Stimulated activated CD8-positive, alpha-beta memory T cell treated with anti-CD3 and anti-CD28 coated beads, Interleukin-2, amount 100 ng/mL, for 1 hour (primary cell): ENCODE data around the gene MAB21L3.

Experiments
- DNase-seq, 2 donors: peaks; one replicate each; pipeline ENCODE4 v3.0.0-alpha.2; 2020; ENCODE audit warnings: low read depth in 2 of 2

MAB21L3 gene

GRCh38 chr1:116164604-116165368 lies 53.6 kb downstream of the MAB21L3 start:
- DNase-seq = no peak

GRCh38 chr1:116165572-116165971 lies 54.4 kb downstream of the MAB21L3 start:
- no peak for DNase-seq

- DNase-seq = no peak
Observed at GRCh38 chr1:116166011-116166571, 54.9 kb downstream of the MAB21L3 start.

- no peak for DNase-seq
Observed at GRCh38 chr1:116166655-116167054, 55.5 kb downstream of the MAB21L3 start.

- no peak for DNase-seq
Observed at GRCh38 chr1:116167625-116168276, 56.6 kb downstream of the MAB21L3 start.

- DNase-seq = peak; percentile 67 to 73
Observed at GRCh38 chr1:116168277-116169032, 57.3 kb downstream of the MAB21L3 start.

- DNase-seq = no peak
Observed at GRCh38 chr1:116169898-116170297, 58.7 kb downstream of the MAB21L3 start.

GRCh38 chr1:116170721-116171589 lies 59.8 kb downstream of the MAB21L3 start:
- no peak for DNase-seq

GRCh38 chr1:116172666-116173065 lies 61.5 kb downstream of the MAB21L3 start:
- no peak for DNase-seq

GRCh38 chr1:116175611-116176010 lies 64.4 kb downstream of the MAB21L3 start:
- no peak for DNase-seq

- DNase-seq = no peak
Observed at GRCh38 chr1:116176306-116176789, 65.1 kb downstream of the MAB21L3 start.

GRCh38 chr1:116177861-116178260 lies 66.7 kb downstream of the MAB21L3 start:
- DNase-seq = no peak

GRCh38 chr1:116178837-116179236 lies 67.6 kb downstream of the MAB21L3 start:
- no peak for DNase-seq

GRCh38 chr1:116179419-116179818 lies 68.2 kb downstream of the MAB21L3 start:
- DNase-seq = no peak

- DNase-seq = no peak
Observed at GRCh38 chr1:116179964-116180363, 68.8 kb downstream of the MAB21L3 start.

- no peak for DNase-seq
Observed at GRCh38 chr1:116182019-116182714, 71.0 kb downstream of the MAB21L3 start.
